ENCODE data around the gene KCNQ1.

- no peak for TF ChIP-seq CTCF (IDR thresholded peaks at IDR 0.05)
- TF ChIP-seq RXRA (IDR thresholded peaks at IDR 0.05; ENCODE audit: borderline replicate concordance, low read depth), result no peak
- no peak for TF ChIP-seq USF2 (IDR thresholded peaks at IDR 0.05; ENCODE audit: borderline replicate concordance, low read depth, low read length)
- TF ChIP-seq NRF1 (IDR thresholded peaks at IDR 0.05; ENCODE audit: low read depth, low read length), result no peak
- no peak for TF ChIP-seq GATA2 (CRISPR knock-in tag; IDR thresholded peaks at IDR 0.05)
- TF ChIP-seq POLR2AphosphoS5 (IDR thresholded peaks at IDR 0.05; ENCODE audit: low read depth, low read length), result no peak
- no peak for TF ChIP-seq YY1 (IDR thresholded peaks at IDR 0.05; ENCODE audit: low read depth)
- no peak for TF ChIP-seq EZH2phosphoT487 (IDR thresholded peaks at IDR 0.05; ENCODE audit: borderline replicate concordance, low read depth)
- TF ChIP-seq RCOR1 (IDR thresholded peaks at IDR 0.05; ENCODE audit: low read length), result no peak
- no peak for TF ChIP-seq USF1 (IDR thresholded peaks at IDR 0.05; ENCODE audit: borderline replicate concordance, low read depth)
- TF ChIP-seq RAD21 (IDR thresholded peaks at IDR 0.05; ENCODE audit: low read length), result no peak
- TF ChIP-seq SIN3A (IDR thresholded peaks at IDR 0.05; ENCODE audit: borderline replicate concordance, low read depth, low read length), result no peak
- TF ChIP-seq REST (IDR thresholded peaks at IDR 0.05; ENCODE audit: low read depth, low read length), result no peak
Observed at GRCh38 chr11:2539371-2540222, 94.8 kb downstream of the KCNQ1 start.

Measured in SK-N-SH (cell line).